Sciatic nerve (tissue), 2 donors: Measurements from ENCODE around the gene NDUFA5. TPM values are rescaled to one million over a fixed set of nuclear protein-coding genes. Genes with fewer than 3 reads are reported as not detected.

ENCODE experiments used
- ATAC-seq: fragments of 200-7000 bp; cut with Tn5 transposase; one replicate; pipeline ENCODE4 v1.9.1; 2020; ENCODE audit warnings: mild to moderate bottlenecking, moderate library complexity
- DNase-seq: peaks from one replicate; pipeline ENCODE4 v3.0.0-alpha.2; 2020; ENCODE audit warnings: low spot score
- intact Hi-C: fragments of 100-400 bp; cut with DNase I; formaldehyde crosslinking; loops from one replicate; pipeline ENCODE4 v1.14.2; 2022
- total RNA-seq: library from RNA; stranded (reverse); fragmentation: NEBNext Ultra II Directional; extraction: Animal tissue kit (Norgen Biotek cat#: 25700); gene quantifications from one replicate; pipeline ENCODE4 v1.2.1, GENCODE V29; 2021
- donor health status: DM: no; HTN: no; CAD: no.
- donor health status: DM: no; HTN: no; CAD: no.

NDUFA5 gene
- total RNA-seq: 67.4 TPM

DNA sequence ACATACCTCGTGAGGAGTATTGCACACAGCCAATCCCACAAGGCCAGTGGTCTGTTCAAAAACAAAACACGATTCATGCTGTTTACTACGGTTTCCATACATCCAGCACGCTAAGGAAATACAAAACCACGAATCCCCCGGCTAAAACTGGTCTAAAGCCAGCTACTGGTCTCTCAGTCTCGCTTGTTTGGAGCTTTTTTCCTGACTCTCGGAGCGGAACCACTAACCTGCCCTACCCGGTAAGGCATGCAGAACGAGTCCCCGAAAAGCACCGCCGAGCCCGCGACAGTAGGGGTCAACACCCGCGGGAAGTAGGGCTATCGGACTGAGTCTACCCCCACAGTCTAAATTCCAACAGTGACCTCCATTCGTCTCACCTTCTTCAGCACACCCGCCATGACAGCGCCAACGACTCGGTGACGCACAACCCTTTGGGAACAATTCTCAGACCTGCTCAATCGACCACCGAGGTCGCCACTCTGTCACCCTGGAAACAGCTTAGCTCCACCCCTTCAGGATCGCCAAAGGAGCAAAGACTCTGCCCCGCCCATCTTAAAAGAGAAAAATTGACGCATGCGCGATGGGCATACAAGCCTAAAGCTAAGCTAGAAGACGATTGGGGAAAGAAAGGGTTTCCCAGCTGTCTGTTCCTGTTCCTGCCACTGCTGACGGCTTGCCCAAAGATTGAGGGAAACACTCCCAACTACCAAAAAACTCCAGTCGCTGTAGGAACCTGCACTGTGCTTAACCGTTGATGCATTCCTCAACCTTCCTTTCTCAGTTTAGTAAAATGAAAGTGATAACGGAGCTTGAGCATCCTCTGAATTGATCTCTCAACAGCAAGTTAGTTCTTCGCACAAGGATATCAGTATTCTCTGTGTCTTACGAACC, at the start of gene NDUFA5:
NDUFA5 (minus strand) TSS at position 421 of the 891 bp plus-strand sequence; CDS start at position 398, 23 bp downstream.
- ATAC-seq: peak; percentile 99
- intact Hi-C loops: no loop called here
- peak; percentile 97 for DNase-seq

DNA sequence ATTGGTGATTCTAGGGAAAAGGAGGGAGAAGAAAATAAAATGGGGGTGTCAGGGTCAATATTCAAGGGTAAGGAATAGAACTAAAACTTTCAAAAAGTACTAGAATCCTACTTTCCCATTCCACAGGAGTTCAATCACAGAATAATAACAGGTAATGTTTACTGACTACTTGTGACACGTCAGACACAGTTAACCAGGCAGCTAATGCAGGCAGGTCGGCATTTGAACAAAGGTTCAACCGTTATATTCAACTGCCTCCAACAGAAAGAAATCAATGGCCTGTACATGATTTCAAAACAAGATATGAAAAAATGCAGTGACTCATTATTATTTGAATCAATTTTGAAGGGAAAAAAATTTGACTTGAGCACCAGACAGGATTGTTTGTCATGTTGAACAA, 47.1 kb upstream of the NDUFA5 start:
- no peak for ATAC-seq
- DNase-seq: no peak
- intact Hi-C loops: no loop called here

DNA sequence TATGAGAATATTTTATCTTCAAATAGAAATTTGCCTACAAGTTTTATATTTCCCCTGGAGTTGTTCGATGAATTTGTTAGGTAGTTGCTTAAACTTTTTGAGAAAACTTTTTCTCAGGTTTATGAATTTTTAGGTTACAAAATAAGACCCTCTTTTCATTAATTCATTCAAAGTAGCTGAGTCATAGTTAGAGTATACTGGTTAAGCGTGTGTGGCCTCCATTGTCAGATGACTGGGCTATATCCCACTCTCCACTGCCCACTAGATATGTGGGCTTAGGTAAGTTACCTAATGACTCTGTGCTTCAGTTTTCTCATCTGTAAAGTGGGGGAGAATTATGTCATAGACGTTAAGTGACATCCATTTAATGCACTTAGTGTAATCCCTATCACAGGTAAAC, 45.0 kb upstream of the NDUFA5 start:
- no peak for ATAC-seq
- no peak for DNase-seq
- intact Hi-C loops: no loop called here

DNA sequence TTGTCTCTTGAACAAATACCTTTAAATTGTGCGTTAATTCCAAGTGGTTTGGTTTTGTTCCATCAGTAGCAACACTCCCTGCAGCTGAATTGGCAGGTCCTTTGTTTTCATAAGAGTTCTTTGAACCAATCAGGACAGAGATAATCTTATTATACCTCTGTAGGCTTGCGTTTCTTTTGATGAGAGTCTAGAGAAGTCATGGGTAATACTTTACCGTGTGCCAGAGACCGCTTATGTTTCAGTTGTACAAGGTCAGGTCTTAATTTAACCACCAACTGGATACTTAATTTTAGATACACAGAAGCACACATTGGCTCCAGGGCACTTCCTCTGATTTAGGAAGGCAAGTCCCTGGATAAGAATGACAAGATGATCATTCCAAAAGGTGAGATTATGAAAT, 43.9 kb upstream of the NDUFA5 start, which contains the start of gene ASB15:
ASB15 (plus strand) TSS at position 292 of the 400 bp plus-strand sequence. CDS start 12,682 bp downstream, outside the sequence.
- ATAC-seq (no peak), DNase-seq (no peak)
- intact Hi-C loops: no loop called here

DNA sequence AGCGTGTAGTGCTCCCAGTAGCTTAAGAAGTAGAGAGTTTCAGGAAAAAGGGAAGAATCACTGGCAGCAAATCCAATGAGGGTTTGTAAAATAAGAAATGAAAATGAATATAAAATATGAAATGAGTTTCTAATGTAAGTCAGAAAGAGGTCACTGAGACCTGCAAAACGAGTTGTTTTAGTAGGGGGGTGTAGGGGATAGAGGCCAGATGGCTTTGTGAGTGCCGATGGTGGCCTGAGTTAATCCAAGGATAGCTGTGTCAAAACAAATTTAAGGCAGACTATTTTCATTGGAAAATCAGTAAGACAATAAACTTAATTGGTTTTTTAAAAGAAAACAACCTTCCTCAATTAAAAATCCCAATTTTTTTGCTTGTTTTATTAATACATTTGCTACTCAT, 43.3 kb upstream of the NDUFA5 start:
- intact Hi-C loops: no loop called here
- no peak for DNase-seq
- no peak for ATAC-seq

DNA sequence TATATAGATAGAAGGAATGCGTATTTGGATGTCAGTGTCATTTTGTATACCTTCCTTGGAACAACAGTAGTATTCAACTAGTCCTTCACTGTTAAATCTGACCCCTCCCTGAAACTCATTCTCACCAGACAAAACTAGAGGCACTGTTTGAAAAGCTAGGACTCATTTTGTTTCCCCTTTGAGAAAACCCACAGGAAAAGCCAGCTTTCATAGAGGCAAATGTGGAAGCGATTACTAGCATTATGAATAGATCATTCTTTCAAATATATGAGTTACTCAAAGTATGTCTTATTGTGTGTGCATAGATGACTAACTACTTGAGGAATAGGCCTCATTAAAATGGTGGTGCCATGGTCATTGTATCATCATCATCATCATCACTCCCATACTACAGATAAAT, 42.1 kb upstream of the NDUFA5 start:
- intact Hi-C loops: no loop called here
- ATAC-seq: no peak
- DNase-seq: no peak

DNA sequence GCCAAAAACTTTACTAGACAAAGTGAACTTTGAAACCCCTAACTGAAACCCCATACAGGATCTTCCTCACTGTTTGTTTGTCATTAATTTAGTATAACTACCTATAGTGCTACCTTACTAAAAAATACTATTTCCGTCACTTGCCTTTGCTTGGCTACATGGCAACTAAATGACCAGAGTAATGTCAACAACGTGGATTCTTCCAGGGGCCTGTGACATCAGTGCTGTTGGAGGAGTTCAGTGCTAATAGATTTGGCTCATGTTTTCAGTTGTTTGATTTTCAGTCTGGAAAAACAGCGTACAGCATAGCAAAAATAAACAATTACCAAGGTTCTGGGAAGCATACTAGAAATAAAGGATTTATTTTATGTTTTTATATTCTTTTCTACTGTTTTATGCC, 41.0 kb upstream of the NDUFA5 start:
- ATAC-seq (peak; percentile 72), DNase-seq (no peak)
- intact Hi-C loops: no loop called here

DNA sequence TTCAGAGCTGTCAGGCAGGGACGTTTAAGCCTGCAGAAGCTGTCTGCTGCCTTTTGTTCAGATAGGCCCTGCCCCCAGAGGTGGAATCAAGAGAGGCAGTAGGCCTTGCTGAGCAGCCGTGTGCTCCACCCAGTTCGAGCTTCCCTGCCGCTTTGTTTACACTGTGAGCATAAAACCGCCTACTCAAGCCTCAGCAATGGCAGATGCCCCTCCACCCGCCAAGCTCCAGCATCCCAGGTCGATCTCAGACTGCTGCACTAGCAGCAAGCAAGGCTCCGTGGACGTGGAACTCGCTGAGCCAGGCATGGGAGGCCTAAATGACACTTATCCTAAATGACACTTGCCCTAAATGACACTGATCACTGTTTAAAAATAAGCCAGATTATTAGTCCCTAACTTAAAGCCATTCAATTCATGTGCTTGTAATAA, 37.2 kb upstream of the NDUFA5 start:
- no peak for DNase-seq
- intact Hi-C loops: no loop called here
- ATAC-seq: no peak

DNA sequence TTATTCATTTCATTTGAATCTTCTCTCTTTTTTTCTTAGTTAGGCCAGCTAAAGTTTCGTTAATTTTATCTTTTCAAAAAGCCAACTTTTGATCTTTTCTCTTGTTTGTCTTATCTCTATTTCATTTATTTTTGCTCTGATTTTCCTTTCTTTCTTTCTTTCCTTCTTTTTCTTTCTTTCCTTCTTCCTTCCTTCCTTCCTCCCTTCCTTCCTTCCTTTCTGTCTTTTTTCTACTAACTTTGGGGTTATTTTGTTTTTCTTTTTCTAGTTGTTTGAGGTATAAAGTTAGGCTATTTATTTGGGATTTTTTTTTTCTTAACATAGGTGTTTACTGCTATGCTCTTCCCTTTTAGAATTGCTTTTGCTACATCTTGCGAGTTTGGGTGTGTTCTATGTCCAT, 30.8 kb upstream of the NDUFA5 start:
- DNase-seq: no peak
- no peak for ATAC-seq
- intact Hi-C loops: no loop called here

DNA sequence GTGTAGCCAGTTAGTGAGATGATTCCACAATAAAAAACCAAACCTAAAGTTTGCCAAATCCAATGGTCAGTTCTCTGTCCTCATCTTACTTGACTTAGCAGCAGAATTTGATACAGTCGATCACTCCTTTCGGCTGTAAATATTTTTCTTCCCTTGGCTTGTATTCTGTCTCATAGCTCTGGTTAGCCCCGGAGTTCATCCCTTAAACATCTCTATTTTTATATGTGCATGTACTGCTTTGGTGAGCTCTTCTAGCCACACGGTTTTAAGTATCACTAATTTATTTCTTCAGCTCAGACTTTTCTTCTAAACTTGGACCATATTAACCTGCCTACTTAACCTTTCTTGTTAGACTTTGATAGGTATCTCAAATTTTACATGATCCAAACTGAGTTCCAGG, 26.2 kb upstream of the NDUFA5 start:
- intact Hi-C loops: no loop called here
- ATAC-seq: no peak

DNA sequence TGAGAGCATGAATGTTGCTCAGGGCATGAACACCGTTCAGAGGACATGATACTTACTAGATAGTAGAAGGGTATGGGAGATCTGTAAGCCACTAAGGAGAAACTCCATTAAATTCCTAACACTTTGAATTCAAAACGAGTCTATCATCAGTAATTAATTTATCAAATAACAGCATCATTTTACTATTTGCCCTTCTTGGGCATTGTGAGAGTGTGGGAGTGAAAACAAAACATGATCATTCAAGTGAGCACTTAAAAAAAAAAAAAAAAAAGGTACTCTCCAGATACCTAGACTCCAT, 23.5 kb upstream of the NDUFA5 start:
- DNase-seq (no peak), ATAC-seq (no peak)
- intact Hi-C loops: no loop called here

More for the DNA sequence above, 26.2 kb upstream of the NDUFA5 start:
- no peak for DNase-seq

DNA sequence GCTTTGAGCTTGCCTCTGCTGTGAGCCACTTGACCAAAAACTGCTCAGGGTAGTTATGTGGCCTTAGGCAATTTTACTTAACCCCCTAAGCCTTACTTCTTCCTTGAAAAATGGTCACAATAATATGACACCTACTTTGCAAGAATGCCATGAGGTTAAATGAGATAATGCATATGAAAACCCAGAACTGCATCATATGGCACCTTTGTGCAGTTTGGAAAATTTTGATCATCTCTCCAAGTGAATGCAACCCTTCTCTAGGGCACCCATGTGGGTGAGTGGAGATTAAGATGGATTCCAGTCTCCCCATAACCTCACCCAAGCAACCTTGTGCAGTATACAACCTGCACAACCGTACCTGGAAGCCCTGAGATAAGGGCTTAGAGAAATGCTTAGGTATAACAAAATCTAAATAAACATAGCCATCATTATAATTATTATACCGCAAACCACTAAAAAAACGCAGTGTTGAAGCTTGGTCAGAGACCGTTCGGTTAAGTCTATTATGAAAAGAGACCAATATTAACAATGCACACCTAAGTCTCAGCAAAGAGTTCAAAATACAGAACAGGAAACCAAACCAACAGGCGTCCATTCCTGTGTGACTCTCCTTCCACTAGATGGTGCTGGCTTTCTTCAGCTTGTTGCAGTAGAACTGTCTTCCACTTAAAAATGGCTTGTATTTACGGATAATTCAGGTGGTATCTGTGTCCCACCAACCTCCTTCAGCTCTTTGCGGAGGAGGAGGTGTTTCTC, 23.0 kb upstream of the NDUFA5 start:
- intact Hi-C loops: no loop called here
- ATAC-seq (peak; percentile 67), DNase-seq (no peak)

DNA sequence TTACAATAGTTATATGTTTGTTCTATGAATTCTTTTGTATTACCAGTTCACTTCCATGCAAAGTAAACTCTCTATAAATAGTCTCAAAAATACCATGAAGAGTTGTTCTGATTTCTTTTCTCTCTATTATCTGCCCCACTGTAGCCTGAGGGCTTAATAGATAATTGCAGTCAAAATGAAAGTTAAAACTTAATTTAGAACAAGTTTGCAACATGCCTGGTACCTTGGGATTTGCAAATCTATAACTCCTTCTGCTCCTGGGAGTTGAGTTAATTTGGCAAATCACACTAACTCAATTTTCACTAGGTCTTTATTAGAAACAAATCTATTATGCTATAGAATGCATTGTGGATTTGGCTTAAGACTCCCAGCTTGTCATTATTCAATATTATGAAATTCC, 21.8 kb upstream of the NDUFA5 start:
- ATAC-seq (no peak), DNase-seq (no peak)
- intact Hi-C loops: no loop called here

DNA sequence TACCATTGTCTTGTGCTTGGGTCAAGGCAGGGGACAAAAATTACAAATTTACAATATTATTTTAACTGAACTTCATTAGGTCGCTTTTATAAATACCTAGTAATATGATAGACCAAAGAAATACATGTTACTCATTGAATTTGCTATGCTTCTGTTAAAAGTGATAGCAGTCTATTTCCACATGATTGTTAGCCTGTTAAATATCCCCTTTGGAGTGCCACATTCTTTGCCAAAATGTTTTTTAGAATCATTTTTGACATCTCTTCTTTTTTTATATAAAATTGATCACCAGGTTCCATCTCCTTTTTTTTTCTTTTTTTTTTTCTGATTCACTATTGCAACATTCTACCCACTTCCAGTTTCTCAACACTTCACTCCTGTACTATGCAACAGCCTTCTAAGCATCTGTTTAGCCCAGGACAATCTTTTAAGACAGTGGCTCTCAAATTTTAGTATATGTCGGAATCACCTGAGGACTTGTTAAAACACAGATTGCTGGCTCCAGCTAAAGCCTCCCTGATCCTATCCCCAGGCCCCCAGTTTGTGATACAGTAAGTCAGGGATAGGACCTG, 16.4 kb upstream of the NDUFA5 start:
- intact Hi-C loops: no loop called here
- ATAC-seq: no peak
- DNase-seq: no peak

DNA sequence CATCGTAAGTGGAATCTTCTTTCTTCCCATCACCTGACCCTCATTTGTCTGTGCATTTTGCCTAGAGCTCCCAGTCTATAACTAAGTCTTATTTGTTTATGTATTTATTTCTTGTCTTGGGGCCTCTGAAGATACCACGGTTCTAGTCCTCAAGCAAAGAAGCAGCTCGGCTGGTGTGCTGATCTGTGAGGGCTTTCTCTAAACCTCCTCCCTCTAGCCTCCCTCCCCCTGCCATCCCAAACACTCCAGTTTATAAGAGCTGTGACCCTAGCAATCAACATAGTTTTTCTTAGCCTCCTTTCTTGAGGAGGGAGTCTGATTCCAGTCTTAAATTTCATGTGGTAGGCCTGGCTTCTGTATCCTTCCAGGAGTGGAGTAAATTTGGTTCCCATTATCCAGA, 15.7 kb upstream of the NDUFA5 start:
- DNase-seq (no peak), ATAC-seq (no peak)
- intact Hi-C loops: no loop called here

DNA sequence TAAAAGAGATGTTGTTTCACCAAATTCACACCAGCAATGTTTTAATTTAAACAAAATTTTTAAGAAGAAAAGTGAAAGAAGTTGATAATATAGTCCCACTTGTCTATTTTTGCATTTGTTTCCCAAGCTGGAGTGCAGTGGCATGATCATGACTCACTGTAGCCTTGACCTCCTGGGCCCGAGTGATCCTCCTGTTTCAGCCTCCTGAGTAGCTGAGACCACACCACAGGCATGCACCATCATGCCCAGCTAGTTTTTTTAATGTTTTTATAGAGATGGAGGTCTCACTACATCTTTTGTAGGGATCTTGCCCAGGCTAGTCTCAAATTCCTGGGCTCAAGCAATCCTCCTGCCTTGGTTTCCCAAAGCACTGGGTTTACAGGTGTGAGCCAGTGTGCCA, 14.1 kb upstream of the NDUFA5 start:
- ATAC-seq: no peak
- no peak for DNase-seq
- intact Hi-C loops: no loop called here

DNA sequence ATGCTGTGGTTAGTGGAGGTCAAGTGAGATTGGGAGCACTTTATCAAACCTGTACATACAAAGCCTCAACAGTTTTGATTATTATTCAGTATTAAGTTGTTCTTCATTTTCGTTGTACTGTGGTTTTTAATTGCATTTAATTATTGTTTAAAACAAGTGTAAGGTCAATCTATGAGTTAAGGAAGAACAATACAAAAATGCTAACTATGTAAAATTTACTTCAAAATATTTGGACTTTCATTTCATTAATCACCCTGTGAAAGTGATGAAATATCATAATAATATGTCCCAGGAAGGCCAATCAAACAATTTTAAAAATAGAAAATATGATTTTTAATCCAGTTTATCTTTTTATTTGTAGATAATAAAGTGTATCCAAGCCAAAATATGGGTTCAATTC, 13.6 kb upstream of the NDUFA5 start:
- ATAC-seq (no peak), DNase-seq (no peak)
- intact Hi-C loops: no loop called here

DNA sequence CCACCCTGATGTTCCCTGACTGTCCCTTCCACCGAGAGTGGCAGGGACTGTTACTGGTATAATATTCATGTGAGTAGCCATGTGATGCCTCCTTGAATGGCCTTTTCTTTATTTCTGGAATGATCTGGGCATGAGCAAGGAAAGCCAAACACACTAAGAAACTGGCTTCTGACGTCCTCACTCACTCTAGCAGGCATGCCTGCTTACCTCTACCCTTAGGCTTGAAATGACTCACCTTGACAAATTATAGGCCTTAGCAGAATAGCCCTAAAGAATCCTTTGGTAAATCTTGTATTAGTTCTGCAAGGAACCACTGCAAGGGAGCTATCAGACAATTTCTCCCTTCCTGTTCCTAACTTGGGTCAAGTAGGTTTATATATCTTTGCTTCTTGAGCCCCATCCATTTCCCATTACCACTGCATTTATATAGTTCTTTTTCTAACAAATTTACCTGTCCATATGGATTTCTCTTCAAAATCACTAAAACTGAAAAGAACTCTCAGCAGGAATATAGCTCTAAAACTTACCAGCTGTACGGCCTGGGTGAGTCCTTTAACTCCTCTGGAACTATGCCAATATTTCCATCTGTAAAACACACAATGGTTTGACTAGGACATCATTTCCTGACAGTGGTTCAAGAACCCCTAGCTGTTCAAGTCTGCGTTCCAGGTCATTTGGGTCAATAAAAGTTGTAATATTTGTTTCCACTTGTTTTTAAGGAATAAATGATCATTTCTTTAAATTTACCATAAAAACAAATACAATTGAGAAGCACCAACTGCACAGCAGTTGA, 13.0 kb upstream of the NDUFA5 start:
- ATAC-seq (no peak), DNase-seq (no peak)
- intact Hi-C loops: no loop called here

DNA sequence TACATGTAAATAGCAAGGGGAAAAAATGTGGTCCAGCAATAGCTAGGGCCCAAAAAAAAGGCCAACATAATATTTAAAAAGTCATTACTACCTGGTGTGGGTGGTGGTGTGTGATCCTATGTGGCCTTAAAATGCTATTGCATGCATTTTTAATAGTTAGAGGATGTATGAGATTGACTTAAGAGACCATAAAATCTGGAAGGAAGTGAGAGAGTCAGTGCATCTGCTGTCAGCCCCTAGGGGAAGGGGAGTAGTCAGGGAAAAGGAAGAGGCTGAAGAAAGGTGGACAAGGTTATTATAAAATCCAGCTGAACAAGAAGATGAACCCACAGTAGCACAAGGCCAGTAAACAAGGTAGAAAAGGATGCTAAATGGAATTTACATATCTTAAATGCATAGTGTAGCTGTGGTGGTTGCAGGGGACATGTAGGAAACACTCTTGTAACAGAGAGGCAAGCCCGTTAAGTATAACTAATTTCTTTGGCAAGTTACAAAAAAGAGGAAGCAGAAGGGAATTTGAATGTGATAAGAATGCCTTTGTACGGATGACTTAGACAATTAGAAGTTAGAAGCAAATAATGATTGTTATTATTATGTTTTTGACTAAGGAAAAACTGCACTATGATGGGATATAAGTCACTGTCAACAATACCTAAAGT, 11.9 kb upstream of the NDUFA5 start:
- DNase-seq: no peak
- ATAC-seq: no peak
- intact Hi-C loops: no loop called here
